GM18499 (cell line): ENCODE results near the gene PLEKHM3.

ENCODE experiments used
- ATAC-seq: cut with Tn5 transposase; IDR thresholded peaks from one replicate; pipeline ENCODE4 v1.9.1; 2021; ENCODE audit warnings: moderate number of reproducible peaks; ENCODE audit not compliant: insufficient read depth, unreplicated experiment

PLEKHM3 gene

GRCh38 chr2:207777124-207777523 lies 248.2 kb downstream of the PLEKHM3 start:
- no peak for ATAC-seq

- no peak for ATAC-seq
These were observed 249.9 kb downstream of the PLEKHM3 start for GRCh38 chr2:207775473-207775872.

DNA sequence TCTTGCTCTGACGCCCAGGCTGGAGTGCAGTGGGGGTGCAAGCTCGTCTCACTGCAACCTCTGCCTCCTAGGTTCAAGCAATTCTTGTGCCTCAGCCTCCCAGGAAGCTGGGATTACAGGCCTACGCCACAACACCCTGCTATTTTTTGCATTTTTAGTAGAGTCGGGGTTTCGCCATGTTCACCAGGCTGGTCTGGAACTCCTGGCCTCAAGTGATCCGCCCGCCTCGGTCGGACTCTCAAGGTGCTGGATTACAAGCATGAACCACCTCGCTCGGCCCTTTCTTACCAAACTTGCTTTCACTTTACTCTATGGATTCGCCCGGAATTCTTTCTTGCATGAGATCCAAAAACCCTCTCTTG lies 252.5 kb downstream of the PLEKHM3 start:
- ATAC-seq: no peak

- no peak for ATAC-seq
These were observed 253.1 kb downstream of the PLEKHM3 start for GRCh38 chr2:207772081-207772843.

DNA sequence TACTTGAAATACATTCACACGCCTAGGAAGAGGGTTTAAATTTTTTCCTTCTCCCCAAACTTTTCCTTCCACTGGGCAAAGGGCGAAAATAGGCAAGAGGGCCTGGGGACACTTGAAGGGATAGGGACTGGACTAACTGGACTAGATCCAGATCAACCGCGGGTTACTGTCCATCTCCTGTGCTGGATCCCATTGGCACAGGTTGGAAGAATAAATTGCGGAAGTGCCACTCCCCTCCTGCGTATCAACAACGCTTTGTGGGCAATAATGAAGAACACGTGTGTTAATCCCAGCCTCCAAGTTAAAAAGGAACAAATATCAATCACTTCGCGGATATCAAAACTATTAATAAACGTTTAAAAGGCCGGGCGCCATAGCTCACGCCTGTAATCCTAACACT lies 253.9 kb downstream of the PLEKHM3 start:
- ATAC-seq: no peak
